CD4-positive, alpha-beta T cell treated with Interleukin-10 for 1 hour (primary cell): Measurements from ENCODE around the gene ARHGAP31.

Experiments
- DNase-seq: peaks from one replicate; pipeline ENCODE4 v3.0.0-alpha.2; 2020

Gene ARHGAP31

DNA sequence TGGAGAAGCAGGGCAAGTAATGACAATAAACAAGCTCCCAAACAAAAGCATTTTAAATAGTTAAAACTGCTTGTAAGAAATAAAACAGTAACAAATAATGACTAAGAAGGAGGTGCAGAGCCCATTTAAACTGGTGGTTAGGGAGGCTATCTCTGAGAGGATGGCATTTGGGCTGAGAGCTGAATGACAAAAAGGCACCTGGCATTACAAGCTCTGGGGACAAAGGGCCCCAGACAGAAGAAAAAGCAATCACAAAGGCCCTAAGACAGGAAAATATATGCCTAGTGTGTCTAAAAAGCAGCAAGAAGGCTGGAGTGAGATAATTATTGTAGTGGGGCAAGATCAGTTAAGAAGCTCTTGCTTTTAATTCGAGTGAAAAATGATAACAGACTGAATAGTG is 159.6 kb downstream of the ARHGAP31 start:
- no peak for DNase-seq

DNA sequence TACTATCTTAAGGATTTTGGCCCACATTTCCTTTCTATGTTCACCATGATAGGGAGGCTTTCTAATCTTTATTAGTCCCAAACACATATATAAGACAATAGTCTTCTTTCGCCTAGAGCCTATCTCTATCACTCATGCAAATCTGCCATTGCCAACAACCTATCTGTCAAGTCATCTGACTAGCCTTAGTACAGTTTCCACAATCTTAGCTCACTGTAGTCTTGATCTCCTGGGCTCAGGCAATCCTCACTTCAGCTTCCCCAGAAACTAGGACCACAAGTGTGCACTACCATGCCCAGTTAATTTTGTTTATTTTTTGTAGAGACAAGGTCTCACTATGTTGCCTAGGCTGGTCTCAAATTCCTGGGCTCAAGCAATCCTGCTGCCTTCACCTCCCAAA is 162.3 kb downstream of the ARHGAP31 start:
- DNase-seq, result no peak

DNA sequence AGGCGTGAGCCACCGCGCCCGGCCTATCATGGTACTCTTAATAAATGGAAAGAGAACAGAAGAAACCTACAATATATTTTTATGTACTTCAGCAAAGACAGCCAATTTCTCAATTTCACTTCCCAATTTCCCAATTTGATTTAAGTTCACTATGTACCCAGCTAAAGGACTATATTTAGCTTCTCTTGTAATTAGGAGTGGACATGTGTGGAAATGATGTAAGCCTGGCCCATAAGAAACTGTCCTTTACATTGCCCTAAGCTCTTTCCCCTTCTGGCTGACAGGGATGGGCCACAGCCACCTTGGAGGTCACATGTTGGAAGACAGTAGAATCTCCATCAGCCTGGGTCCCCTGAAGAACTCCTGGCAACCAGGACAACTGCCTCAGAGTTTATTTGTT is 163.1 kb downstream of the ARHGAP31 start:
- DNase-seq, result no peak

DNA sequence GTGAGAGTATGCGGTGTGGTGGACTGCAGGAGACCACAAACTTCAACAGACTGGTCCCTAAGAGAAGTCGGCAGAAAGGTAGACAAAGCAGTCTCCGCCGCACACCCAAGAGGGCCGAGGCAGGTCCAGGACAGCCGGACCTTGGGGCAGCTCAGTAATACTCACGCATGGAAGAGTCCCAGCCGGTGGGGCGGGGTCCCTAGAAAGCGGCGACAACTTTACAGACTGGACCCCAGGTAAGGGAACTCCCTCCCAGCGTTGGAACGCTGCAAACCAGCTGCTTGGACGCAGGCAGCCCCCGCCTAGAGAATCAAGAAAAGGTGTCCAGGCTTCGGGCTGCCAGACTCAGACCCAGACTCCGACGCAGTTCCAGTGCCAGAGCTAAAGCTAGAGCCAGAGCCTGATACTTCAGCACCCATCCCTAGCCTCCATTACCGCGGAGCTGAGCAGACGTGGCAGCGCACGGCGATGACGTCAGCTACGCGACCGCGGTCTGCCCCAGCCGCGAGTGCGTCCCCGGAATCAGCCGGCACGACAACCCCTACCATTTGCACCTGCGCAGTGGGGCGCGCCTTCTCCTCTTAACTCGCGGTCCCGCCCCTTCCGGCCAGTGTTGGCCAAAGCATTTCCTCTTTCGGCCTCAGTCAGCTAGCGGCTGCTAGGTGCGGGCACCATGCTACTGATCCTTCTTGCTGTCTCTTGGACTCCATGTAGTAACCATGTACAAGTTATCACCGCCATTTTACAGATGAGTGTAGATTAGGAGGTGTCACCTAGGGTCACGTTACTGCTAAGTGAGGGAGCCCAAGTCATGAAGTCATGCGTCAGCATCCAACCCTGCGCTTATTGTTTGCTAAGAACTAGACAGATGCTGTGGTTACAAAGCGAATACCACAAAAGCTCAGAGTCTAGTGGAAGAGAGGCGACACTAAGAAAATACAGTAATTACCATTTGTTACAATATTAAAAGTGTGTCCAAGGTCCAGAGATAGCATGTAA is 169.3 kb downstream of the ARHGAP31 start, which contains the start of gene TMEM39A:
TMEM39A (minus strand) TSS at position 445 of the 999 bp plus-strand sequence. CDS start 1,541 bp downstream, outside the sequence.
- peak; percentile 98 for DNase-seq

DNA sequence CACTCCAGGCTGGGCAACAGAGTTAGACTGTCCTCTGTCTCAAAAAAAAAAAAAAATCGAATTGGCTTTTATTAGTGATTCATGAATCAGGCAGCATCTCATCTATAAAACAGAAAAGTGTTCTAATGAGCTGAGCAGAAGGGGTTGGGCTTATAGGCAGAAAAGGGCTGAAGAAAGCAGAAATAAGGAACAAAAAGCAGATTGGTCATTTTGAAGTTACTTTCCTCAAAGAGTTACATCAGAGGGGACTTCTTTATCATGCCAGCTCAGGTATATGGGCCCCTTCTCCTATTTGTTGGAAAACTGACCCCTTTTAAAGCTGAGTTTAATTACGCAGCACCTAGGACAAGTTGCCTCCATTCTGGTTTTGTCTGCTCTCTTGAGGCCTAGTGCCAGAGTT is 173.9 kb downstream of the ARHGAP31 start:
- no peak for DNase-seq

DNA sequence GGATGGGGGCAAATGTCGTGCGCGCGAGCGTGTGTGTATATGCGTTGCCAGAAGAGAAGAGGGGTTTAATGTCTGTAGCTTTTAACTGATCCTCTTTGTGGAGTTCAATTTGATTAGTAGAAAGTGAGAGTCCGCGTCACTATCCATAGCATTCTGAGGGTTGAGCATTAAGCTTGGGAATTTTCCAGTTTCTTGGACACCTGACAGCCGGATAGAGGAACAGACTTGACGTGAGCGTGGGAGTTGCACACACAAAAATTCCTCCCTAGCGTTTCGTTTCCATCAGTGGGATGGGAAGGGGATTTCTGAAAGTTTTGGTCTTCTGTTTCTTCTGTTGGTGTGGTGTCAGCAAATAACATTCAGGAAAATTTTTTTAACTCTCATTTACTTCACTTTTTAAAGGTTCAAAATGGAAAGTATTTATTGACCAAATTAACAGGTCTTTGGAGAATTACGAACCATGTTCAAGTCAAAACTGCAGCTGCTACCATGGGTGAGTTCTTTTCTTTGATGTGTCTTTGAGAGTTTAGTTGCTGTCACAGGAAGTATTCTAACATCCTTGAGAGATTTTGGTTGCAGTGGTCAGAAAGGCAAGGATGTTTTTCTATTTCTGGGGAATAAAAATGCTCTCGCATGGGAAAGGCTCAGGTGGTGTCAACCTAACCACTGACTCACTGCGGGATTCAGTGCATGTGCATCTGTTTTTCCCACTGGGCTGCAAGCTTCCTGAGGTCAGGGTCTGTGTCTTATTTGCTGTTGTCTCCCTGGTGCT is 175.4 kb downstream of the ARHGAP31 start:
- peak; percentile 6 for DNase-seq
